PC-3 (cell line): Measurements from ENCODE around the gene SERPINB3. TPM values are rescaled to one million over a fixed set of nuclear protein-coding genes. Genes with fewer than 3 reads are reported as not detected.
"Not testable (repeated sequence)": the region's sequence is repeated elsewhere in the genome, so short reads cannot be mapped to it uniquely, and the experiment has no call there.

Experiments used
- ATAC-seq: fragments of 200-7000 bp; cut with Tn5 transposase; 2 replicates; pipeline ENCODE4 v1.9.1; 2020; ENCODE audit warnings: mild to moderate bottlenecking, moderate library complexity
- BruUV-seq: library from RNA; stranded (reverse); fragments of 400-500 nt; replicated peaks from 2 replicates; lab custom pipeline; 2021; lab: Mats Ljungman, UMichigan
- CTCF ChIA-PET: fragments of 300-600 bp; sonication (Branson Sonifier 250); formaldehyde crosslinking; loops from one replicate; lab custom pipeline; 2022; ENCODE audit warnings: antibody characterized with exemption; lab: Charles Lee
- POLR2A ChIA-PET: fragments of 300-600 bp; sonication (Branson Sonifier 250); formaldehyde crosslinking; loops from one replicate; lab custom pipeline; 2022; ENCODE audit warnings: antibody characterized with exemption; ENCODE audit not compliant: unreplicated experiment; lab: Charles Lee
- DNase-seq: peaks from one replicate; pipeline ENCODE4 v3.0.0-alpha.2; 2015
- H2AFZ ChIP-seq: fragments of 300-600 bp; sonication (generic); 2 replicates; pipeline ENCODE4 v1.6.0; 2016; ENCODE audit warnings: antibody characterized with exemption, low read length
- H3F3A ChIP-seq: fragments of 300-600 bp; sonication (generic); one replicate; pipeline ENCODE4 v1.6.0; 2017; ENCODE audit warnings: antibody characterized with exemption, low read length, control low read depth, mild to moderate bottlenecking; ENCODE audit not compliant: unreplicated experiment
- H3K27ac ChIP-seq: fragments of 300-600 bp; sonication (generic); 2 replicates; pipeline ENCODE4 v1.5.1; 2016; ENCODE audit warnings: mild to moderate bottlenecking, low read length
- H3K27me3 ChIP-seq: fragments of 300-600 bp; sonication (generic); 2 replicates; pipeline ENCODE4 v1.6.1; 2016; ENCODE audit warnings: low read length, mixed read lengths
- H3K36me3 ChIP-seq: fragments of 300-600 bp; sonication (generic); 2 replicates; pipeline ENCODE4 v1.6.1; 2016; ENCODE audit warnings: low read depth, mixed run types, low read length, mixed read lengths
- H3K4me1 ChIP-seq: fragments of 300-600 bp; sonication (generic); 2 replicates; pipeline ENCODE4 v1.5.1; 2016; ENCODE audit warnings: low read length; ENCODE audit not compliant: insufficient read depth
- H3K4me2 ChIP-seq: fragments of 300-600 bp; sonication (generic); 2 replicates; pipeline ENCODE4 v1.6.0; 2016; ENCODE audit warnings: low read length
- H3K4me3 ChIP-seq: fragments of 300-600 bp; sonication (generic); 2 replicates; pipeline ENCODE4 v1.5.1; 2016; ENCODE audit warnings: mild to moderate bottlenecking, low read length, mixed read lengths
- H3K79me2 ChIP-seq: fragments of 300-600 bp; sonication (generic); 2 replicates; pipeline ENCODE4 v1.6.1; 2017; ENCODE audit warnings: low read length, mixed read lengths
- H3K9ac ChIP-seq: fragments of 300-600 bp; sonication (generic); 2 replicates; pipeline ENCODE4 v1.6.0; 2016; ENCODE audit warnings: mild to moderate bottlenecking, low read length
- H3K9me2 ChIP-seq: fragments of 300-600 bp; sonication (generic); replicated peaks from 2 replicates; pipeline ENCODE4 v1.6.1; 2016; ENCODE audit warnings: mixed run types, low read length, mixed read lengths
- H3K9me3 ChIP-seq: fragments of 300-600 bp; sonication (generic); 2 replicates; pipeline ENCODE4 v1.6.1; 2016; ENCODE audit warnings: low read length, mixed read lengths
- H4K20me1 ChIP-seq: fragments of 300-600 bp; sonication (generic); 2 replicates; pipeline ENCODE4 v1.6.1; 2016; ENCODE audit warnings: low read length, mixed read lengths
- CTCF ChIP-seq: fragments of 300-600 bp; sonication (generic); conservative IDR thresholded peaks from 2 replicates; pipeline ENCODE4 v1.5.1; 2017; ENCODE audit warnings: antibody characterized with exemption, low read depth, mild to moderate bottlenecking, low read length
- EZH2 ChIP-seq: fragments of 300-600 bp; sonication (generic); IDR thresholded peaks from one replicate; pipeline ENCODE4 v1.6.1; 2017; ENCODE audit warnings: antibody characterized with exemption, mild to moderate bottlenecking, low read length; ENCODE audit not compliant: unreplicated experiment
- EZH2phosphoT487 ChIP-seq: fragments of 300-600 bp; sonication (generic); IDR thresholded peaks from 2 replicates; pipeline ENCODE4 v1.6.1; 2018; ENCODE audit warnings: mild to moderate bottlenecking, antibody characterized with exemption, low read length, borderline replicate concordance
- intact Hi-C: fragments of 100-400 bp; cut with micrococcal nuclease; formaldehyde crosslinking; loops from 2 replicates; pipeline ENCODE4 v1.9.0; 2023
- total RNA-seq: library from RNA; depleted of rRNA; stranded (reverse); fragments of >200 nt; gene quantifications from 2 replicates; pipeline ENCODE4 v1.2.3, GENCODE V29; 2014

SERPINB3 gene
- total RNA-seq, 1 experiment from 2014 or later = 6.3 TPM

GRCh38 chr18:63641157-63641680, 20.5 kb downstream of the SERPINB3 start:
- BruUV-seq, H2AFZ ChIP-seq, H3F3A ChIP-seq, H3K4me3 ChIP-seq, CTCF ChIA-PET, H3K9me2 ChIP-seq, H3K79me2 ChIP-seq, H3K27me3 ChIP-seq, H4K20me1 ChIP-seq, H3K9me3 ChIP-seq, H3K36me3 ChIP-seq, intact Hi-C loops: not testable (repeated sequence)
- peak; percentile 89 for ATAC-seq
- peak overlapping the region; percentile 42 for H3K4me2 ChIP-seq
- H3K9ac ChIP-seq = peak overlapping the region; percentile 81
- POLR2A ChIA-PET = interaction anchor here (0.6 kb wide), 1 partner anchor 850 kb away, joined by 4 read pairs; no protein-coding TSS in a partner anchor
- DNase-seq = peak; percentile 60
- H3K4me1 ChIP-seq = peaks cover 26% of the 10 kb centered on the region
- H3K27ac ChIP-seq = peak overlapping the region; percentile 93

- Histone ChIP-seq H3K27ac (no peak overlapping the region), H3K36me3 (no peaks in the 10 kb centered on the region; the same call in 1 of the 2 replicates), H3K79me2 (no peaks in the 10 kb centered on the region), H3K4me2 (no peak overlapping the region), H3K4me3 (no peak overlapping the region), H3K27me3 (no peaks in the 10 kb centered on the region), H3F3A (peaks cover 4% of the 10 kb centered on the region), H3K4me1 (peaks cover 26% of the 10 kb centered on the region), H3K9ac (no peak overlapping the region), H2AFZ (no peak overlapping the region), H4K20me1 (no peaks in the 10 kb centered on the region), H3K9me3 (peaks cover 12% of the 10 kb centered on the region), H3K9me2 (no peaks in the 10 kb centered on the region)
- ChIA-PET POLR2A (no interaction called here), CTCF (no interaction called here)
- no TSS peak for BruUV-seq
- intact Hi-C loops = no loop called here
- ATAC-seq (no peak), DNase-seq (no peak)
- TF ChIP-seq EZH2 = no peak
- no peak for TF ChIP-seq CTCF
- no peak for TF ChIP-seq EZH2phosphoT487
Measured at GRCh38 chr18:63637703-63638102, 24.0 kb downstream of the SERPINB3 start.

DNA sequence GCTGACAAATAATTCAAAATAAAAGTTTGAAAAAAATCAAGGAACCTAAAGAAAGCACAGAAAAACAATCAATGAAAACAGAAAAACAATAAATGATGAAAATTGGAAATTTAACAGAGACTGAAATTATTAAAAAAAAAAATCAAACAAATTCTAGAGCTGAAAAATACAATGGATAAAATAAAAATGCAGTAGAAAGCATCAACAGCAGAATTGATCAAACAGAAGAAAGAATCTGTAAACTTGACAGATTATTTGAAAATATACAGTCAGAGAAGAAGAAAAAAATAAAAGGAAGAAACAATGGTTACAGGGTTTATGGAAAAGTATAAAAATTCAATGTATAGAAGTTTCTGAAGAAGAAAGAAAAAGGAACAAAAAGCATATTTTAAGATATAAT, 33.9 kb downstream of the SERPINB3 start:
- Histone ChIP-seq H2AFZ (no peak overlapping the region), H3K4me3 (no peak overlapping the region), H3K4me2 (no peak overlapping the region), H3K9ac (no peak overlapping the region), H3K36me3 (peaks cover 7% of the 10 kb centered on the region; the same call in 1 of the 2 replicates), H3F3A (no peaks in the 10 kb centered on the region), H3K9me2 (no peaks in the 10 kb centered on the region), H3K27ac (no peak overlapping the region), H4K20me1 (no peaks in the 10 kb centered on the region), H3K79me2 (no peaks in the 10 kb centered on the region), H3K9me3 (peaks cover 23% of the 10 kb centered on the region), H3K4me1 (no peaks in the 10 kb centered on the region), H3K27me3 (no peaks in the 10 kb centered on the region)
- no TSS peak for BruUV-seq
- TF ChIP-seq EZH2 (no peak), EZH2phosphoT487 (no peak), CTCF (no peak)
- intact Hi-C loops = no loop called here
- no peak for DNase-seq
- POLR2A ChIA-PET = no interaction called here
- CTCF ChIA-PET = no interaction called here
- no peak for ATAC-seq
